GM18502 (cell line): ENCODE measurements around the gene CST9.
"Not testable (repeated sequence)": the region's sequence is repeated elsewhere in the genome, so short reads cannot be mapped to it uniquely, and the experiment has no call there.

Source experiments
- ATAC-seq: cut with Tn5 transposase; IDR thresholded peaks from one replicate; pipeline ENCODE4 v1.9.1; 2021; ENCODE audit warnings: mild to moderate bottlenecking; ENCODE audit not compliant: unreplicated experiment, poor library complexity

The CST9 gene

DNA sequence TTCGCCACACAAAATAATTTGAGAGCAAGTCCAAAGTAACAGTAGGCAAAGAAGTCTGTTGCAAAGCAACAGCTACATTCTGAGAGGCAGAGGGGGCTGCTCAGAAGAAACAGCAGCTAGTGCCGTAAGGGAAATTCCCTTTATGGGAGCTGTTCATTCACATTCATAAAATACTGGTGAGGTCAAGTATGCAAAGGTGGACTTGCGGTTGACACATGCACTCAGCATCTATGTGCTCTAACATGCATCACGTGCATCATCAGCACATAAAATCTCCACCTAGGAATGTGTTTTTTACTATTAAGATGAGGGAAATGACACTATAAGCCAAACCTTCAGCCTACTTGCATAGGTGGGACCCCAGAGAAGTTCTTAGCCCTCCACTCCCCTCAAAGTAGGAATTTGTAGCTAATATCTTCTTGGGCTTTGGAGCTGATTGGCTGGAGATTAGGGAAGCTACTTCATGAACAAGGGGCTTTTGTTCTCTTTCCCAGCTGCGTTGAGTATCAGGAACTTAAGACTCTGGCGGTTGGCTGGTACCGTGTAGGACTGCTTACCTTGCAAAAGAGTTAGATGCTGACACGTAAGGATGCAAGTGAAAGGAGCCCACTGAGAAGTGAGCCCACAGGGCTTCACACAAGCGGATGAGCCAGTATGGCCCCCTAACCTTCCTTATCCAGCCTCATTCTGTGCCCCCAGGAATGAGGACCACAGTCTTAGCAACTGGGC lies 19.7 kb upstream of the CST9 start:
- no peak for ATAC-seq

DNA sequence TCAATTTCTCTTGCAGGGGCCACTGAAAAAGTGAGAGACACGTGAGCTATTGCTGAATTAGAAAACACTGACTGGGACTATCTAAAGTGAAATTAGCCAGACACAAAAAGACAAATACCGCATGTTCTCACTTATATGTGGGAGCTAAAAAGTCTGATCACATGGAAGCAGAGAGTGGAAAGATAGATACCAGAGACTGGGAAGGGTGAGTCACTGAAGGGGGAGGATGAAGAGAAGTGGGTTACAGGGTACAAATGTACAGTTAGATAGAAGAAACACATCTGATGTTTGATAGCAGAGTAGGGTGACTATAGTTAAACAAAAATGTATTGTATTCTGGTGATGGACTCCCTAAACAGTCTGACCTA lies 18.6 kb upstream of the CST9 start:
- ATAC-seq: no peak

DNA sequence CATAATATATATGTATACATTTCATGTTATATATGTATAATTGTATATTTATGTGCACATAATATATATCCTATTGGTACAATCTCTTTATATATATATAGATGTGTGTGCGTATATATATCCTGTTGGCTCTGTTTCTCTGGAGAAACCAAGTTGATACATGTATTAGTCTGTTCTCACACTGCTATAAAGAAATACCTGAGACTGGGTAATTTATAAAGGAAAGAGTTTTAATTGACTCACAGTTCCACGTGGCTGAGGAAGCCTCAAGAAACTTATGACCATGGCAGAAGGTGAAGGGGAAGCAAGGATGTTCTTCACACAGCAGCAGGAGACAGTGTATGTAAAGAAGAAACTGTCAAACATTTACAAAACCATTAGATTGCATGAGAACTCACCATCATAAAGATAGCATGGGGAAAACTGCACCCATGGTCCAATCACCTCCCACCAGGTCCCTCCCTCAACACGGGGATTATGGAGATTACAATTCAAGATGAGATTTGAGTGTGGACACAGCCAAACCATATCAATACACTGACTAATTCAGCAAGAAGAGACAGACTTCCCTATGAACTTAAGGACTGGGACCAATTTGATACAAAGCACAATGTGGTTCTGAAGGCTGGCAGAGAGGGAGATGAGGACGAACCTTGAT lies 18.1 kb upstream of the CST9 start:
- ATAC-seq: no peak

DNA sequence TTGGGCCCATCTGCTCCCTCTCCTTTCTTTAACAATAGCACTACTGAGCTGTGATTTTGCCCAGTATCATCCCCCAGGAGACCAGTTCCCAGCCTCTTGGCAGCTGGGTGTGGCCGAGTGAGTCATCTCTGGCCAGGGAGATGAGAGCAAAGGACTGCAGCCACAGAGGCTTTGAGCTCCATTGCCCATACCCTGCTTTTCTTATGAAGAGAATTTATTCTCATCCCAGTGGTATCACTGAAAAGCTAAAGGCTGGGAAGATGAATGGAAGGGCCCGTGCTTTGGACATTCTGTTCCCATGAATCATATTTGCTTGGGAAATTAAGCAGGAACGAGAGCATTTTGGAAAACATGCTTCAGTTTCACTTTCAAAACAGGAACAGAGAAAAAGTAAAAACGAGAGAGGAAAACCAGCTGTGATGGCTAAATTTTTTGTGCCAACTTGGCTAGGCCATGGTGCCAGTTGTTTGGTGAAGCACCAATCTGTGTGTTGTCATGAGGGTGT lies 17.2 kb upstream of the CST9 start:
- peak; percentile 93 for ATAC-seq

DNA sequence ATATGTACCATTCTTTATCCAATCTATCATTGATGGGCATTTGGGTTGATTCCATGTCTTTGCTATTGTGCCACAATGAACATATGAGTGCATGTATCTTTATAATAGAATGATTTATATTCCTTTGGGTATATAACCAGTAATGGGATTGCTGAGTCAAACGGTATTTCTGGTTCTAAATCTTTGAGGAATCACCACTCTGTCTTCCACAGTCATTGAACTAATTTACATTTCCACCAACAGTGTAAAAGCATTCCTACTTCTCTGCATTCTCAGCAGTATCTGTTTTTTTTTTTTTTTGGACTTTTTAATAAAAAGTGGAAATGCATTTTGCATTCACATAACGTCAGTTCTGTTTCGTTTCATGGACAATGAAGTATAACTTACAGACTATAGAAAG lies 16.7 kb upstream of the CST9 start:
- ATAC-seq: not testable (repeated sequence)

DNA sequence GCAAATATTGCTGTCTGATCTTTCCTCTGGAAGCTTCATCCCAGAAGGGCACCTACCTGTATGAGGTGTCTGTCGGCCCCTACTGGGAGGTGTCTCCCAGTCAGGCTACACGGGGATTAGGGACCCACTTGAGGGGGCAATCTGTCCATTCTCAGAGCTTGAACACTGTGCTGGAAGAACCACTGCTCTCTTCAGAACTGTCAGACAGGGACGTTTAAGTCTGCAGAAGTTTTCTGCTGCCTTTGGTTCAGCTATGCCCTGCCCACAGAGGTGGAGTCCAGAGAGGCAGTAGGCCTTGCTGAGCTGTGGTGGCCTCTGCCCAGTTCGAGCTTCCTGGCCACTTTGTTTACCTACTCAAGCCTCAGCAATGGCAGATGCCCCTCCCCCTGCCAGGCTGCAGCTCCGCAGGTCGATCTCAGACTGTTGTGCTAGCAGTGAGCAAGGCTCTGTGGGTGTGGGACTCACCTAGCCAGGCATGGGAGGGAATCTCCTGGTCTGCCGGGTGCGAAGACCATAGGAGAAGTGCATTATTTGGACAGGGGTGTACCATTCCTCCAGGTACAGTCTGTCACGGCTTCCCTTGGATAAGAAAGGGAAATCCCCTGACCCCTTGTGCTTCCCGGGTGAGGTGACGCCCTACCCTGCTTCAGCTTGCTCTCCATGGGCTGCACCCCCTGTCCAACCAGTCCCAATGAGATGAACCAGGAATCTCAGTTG lies 15.1 kb upstream of the CST9 start:
- ATAC-seq: not testable (repeated sequence)

DNA sequence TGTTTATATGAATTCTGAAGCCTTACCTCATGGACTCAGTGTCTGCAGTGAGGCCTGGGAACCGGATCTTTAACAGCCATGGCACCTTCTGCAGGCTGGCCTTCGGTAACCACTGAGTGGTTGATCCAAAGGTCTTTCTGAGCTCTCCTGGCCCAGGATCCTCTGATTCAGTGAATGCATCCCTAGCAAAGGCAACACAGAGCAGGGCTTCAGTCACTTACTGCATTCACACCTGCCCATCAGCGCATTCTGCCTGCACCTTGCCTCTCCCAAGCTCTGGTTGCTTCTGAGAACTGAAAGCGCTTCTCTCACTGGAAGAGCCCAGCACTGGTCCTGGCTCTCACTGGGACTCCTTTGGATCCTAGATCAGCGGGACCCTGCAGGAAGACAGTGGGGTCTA lies 8.4 kb upstream of the CST9 start:
- no peak for ATAC-seq

DNA sequence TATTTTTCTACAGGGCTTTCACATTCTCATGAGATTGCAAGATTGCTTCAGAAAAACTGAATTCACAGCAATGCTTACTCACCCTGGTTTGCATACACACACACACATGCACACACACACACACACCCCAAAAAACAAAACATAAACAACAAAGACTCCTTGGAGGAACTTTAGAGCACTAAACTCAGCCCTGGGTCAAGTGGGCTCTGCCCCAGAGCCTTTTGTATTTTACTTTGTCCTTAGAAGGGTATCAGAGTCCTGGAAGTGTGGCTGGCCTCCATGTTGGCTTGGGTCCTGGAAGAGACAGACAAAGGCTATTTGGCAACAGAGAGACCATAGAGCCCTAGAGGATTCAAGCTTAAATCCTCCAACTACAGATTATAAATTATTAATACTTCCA lies 8.0 kb upstream of the CST9 start:
- ATAC-seq: no peak

DNA sequence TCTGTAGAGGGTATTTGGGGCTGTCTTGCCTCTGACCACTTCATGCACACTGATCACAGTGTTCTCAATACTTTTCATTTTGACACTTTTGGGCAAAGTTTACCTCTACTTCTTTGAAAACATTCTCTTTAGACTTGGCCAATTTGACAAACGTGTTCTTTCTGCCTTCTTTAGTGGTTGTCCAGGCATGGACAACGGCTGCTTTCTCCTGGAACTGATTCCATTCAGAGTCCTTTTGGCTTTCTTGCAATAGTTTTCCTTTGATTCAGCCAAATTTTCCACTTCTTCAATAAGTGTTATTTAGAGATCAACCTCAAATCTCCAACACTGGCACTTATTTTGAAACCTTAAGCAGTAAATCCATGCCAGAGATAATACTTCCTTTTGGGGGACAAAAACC lies 6.7 kb upstream of the CST9 start:
- no peak for ATAC-seq

DNA sequence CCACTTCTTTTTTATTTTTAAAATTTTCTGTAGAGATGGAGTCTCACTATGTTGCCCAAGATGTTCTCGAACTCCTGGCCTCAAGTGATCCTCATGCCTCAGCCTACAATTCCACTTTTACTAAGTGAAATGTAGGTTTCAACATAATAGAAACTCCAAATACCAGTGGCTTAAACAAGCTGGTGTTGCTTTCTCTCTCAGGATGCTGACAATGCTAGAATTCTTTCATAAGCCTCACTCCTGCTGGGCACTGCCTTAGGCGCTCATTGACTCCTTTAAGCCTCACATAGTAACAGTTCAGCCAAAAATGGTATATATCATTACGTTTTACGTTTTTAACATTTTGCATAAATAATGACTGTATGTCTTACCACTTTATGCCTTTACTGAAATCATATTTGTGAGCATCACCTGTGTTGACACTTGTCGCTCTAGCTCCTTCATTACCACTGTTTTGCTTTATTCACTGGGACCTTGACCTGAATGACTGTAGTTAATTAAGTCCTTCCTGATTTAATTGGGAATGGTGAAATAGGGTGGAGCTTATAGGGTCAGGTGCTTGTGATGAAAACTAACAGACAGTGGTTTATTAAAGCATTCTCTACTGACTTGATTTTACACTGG lies 3.9 kb upstream of the CST9 start:
- no peak for ATAC-seq

DNA sequence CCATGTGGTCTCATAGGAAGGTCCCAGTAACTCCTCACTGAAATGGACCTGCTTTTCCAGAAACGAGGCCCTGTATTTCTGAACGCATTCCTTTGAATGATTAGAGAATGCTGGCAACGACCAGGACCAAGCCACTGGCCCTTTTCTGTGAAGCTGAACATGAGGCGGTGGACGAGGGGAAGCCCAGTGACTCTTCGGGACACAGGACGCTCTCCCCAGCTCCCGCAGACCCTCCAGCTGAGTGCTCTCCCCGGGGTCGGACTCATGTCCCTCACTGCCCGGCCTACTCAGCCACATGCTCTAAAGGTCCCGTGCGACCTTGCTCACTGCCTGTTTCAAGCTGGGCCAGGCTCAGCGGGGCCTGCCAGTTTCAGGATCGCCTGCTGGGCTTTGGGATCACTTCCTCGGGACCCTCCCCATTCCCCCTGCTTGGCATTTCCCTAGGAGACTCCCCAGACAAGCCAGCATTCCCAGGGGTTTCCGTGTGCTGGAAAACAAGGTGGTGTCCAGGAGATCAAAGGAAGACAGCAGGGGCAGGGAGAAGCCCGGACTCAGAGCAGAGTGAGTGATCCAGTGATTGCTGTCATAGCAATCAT lies 2.6 kb upstream of the CST9 start:
- ATAC-seq: no peak

DNA sequence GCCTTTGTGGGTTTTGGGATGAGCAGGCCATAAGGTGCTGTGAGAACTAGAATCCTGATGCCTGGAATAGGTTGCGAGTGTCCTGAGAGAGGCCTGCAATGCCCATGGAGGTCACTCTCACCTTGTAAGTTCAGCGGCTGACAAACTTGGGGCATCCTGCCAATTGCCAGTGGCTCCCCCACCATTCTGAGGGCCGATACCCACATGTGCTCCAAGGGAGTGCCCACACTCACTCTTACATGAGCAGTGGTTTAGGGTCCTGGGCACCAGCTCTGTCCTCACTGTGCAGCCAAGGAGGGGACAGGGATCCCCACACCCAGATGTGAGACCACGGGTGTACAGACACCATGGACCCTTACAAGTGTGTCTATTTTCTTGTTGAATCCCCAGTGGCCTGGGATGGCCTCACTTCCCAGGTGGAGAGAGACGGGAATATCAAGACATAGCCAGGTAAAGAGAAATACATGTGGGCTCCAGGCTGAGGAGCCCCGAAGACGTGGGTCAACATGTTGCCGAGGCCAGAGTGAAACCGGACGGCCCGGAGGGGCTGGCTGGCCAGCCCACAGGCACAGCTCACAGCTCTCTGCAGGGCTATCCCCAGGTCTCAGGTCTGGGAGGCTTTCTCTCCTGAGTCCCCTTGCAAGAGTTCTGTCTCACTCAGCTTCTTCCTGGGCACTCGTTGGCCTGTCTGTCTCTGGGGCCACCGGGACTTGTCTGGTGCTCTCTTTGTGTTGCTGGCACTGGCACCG lies 2.0 kb upstream of the CST9 start:
- no peak for ATAC-seq

DNA sequence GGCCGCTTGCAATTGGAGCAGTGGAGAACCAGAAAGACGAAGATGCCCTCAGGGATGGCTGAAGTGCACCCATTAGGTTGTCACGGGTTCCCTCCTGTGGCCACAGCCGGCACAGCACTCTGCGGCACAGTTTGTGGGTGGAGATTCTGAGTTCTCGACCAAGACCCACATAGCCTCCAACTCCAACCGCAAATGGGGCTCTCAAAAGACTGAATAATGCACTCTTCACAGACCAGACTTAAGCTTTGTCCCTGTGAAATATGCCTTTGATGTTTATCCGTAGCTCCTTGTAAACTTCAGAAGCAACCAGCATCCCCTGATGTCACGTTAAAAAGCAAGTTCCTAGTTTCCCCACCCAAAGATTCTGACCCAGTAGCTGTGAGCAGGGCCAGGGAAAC lies 934 bp upstream of the CST9 start:
- peak; percentile 97 for ATAC-seq

DNA sequence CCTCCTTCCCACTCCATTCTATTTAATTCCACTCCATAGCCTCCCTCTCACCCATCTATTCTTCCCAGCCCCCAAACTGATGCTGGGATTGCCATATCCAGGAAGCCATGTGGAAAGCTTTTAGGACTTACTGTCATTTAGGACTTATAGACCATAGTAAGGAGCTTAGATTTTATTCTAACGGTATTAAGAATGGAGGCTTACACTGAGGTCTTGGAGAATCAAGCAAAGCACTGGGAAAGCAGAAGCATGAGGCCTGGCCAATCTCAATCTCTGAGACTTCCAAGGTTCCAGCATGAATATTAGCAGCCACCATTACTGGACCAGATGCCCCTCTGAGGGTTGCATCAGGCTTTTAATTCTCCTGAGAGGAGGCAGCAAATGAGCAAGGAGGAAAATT lies 1.4 kb downstream of the CST9 start:
- ATAC-seq: no peak

DNA sequence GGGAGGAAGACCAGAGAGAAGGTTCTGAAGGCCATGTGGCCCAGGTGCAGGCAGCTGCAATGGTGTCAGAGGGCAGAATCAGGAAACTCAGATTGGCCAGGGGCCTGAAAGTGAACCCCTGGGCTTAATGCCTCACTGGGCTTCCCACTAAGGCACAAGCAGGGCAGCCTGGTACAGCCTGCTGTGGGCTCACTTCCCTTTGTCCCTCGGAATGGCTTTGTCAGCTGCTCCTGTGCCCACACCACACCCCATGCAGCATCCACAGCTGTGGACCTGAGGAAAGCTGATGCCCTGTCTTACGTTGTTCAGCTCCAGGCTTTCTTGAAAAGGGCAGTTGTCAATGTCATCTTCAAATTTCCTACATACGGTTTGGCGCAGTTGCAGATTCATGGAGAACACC lies 2.4 kb downstream of the CST9 start:
- ATAC-seq: no peak

DNA sequence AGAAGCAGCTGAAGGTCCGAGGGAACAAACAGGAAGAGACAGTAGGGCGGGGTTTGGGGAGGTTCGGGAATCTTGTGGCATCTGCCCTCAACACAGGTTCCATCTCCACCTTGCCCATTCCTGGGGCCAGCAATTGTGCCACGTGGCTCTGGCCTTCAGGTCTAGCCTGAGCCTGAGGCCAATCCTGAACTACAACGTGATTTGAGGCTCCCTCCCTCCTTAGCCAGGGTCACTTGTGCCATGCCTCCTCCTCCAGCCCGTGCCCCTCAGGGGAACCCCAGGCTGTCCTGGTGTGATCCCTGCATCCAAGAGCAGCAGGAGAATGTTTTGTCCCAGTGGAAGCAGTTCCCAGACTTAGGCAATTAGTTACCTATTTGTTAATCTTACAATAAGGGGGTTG lies 3.0 kb downstream of the CST9 start:
- ATAC-seq: no peak

DNA sequence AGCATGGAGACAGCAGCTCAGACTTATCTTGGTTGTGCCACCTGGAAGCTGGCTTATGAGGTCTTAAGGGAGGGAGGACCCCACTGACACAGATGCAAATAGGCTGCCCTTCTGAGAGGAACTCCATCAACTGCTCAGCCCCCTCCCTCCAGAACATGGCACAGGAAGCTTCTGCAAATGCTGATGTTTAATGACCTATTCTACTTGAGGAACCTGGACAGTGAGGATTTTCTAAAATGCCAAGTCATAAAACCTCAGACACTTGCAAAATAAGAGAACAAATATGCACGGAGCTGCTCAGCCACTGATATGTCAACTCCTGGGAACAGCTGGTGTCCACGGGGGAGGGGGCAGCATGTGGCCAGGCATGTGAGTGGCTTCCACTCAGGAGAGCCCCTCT lies 3.5 kb downstream of the CST9 start:
- no peak for ATAC-seq

DNA sequence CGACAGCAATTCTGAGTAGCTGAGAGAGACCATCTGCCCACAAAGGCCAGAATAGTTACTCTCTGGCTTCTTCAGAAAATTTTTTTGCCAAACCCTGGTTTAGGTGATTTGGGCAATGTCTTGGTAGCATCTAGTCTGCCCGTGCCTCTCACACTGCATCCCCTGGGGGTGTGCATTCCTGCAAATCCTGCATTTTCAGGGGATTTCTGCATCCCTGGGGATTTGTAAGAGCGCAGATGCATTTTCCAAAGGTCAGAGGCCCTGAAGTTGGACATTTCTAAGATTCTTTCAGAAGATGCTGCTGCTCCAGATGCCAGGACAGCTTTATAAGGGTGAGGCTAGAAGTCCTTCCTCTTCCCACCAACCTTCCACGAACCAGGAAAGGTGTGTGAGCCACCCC lies 4.0 kb downstream of the CST9 start:
- ATAC-seq: no peak

DNA sequence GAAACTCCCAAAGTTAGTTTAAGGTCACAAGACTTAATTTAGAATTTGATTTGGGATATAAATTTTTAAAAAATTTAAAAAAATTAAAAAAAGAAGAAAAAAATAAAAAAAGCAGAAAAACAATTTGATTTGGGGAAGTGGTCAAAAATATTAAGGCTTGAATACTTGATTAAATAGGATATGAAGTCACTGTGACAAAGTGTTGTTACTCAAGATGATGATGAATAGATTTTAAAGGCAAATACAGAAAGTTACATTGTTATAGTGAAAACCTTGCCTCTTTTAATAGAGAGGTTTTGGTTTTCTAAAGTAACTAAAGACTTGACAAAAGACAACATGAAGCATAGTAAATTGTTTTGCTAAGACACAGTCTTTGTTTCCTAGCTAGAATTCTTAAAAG lies 7.2 kb downstream of the CST9 start:
- ATAC-seq: no peak
